CD8-positive, alpha-beta memory T cell (primary cell): Measurements from ENCODE around the gene USP20. TPM values are rescaled to one million over a fixed set of nuclear protein-coding genes. Genes with fewer than 3 reads are reported as not detected.
"Not testable (repeated sequence)": the region's sequence is repeated elsewhere in the genome, so short reads cannot be mapped to it uniquely, and the experiment has no call there.

Experiments used
- CTCF ChIA-PET: fragments of 350-600 bp; sonication (Branson Sonifier 250); formaldehyde crosslinking; loops from one replicate; lab custom pipeline; 2021; ENCODE audit warnings: antibody characterized with exemption; lab: Charles Lee
- POLR2A ChIA-PET: fragments of 350-600 bp; sonication (Branson Sonifier 250); formaldehyde crosslinking; loops from one replicate; lab custom pipeline; 2021; ENCODE audit warnings: antibody characterized with exemption; lab: Charles Lee
- DNase-seq, 5 donors: peaks; one replicate each; pipeline versions ENCODE4 v3.0.0 to v3.0.0-alpha.2; 2020 to 2022; ENCODE audit warnings: mixed read lengths in 1 of 5
- H3K27ac ChIP-seq: one replicate; pipeline ENCODE4 v1.7.0; 2013; ENCODE audit warnings: low read depth, mild to moderate bottlenecking, low read length, moderate library complexity
- H3K27me3 ChIP-seq: 2 replicates; pipeline ENCODE4 v1.7.0; 2013; ENCODE audit warnings: low read length, mild to moderate bottlenecking; ENCODE audit not compliant: insufficient read depth, poor library complexity, severe bottlenecking
- H3K36me3 ChIP-seq: 2 replicates; pipeline ENCODE4 v1.7.0; 2013; ENCODE audit warnings: mild to moderate bottlenecking, low read length, moderate library complexity; ENCODE audit not compliant: insufficient read depth
- H3K4me1 ChIP-seq: 2 replicates; pipeline ENCODE4 v1.7.0; 2013; ENCODE audit warnings: mild to moderate bottlenecking, low read length, moderate library complexity; ENCODE audit not compliant: insufficient read depth
- H3K4me3 ChIP-seq: 2 replicates; pipeline ENCODE4 v1.7.0; 2013; ENCODE audit warnings: mild to moderate bottlenecking, low read length
- H3K9me3 ChIP-seq: 2 replicates; pipeline ENCODE4 v1.7.0; 2013; ENCODE audit warnings: mild to moderate bottlenecking, low read length
- H3K27ac Mint-ChIP-seq, 8 donors: one replicate each; pipeline ENCODE4 v1.8.0; 2020 to 2021; ENCODE audit warnings: mixed read lengths in 8 of 8, mild to moderate bottlenecking in 6 of 8, inconsistent platforms in 3 of 8, moderate library complexity in 3 of 8
- H3K27me3 Mint-ChIP-seq, 2 donors: one replicate each; pipeline ENCODE4 v1.8.0; 2020 to 2021; ENCODE audit warnings: mixed read lengths in 2 of 2, mild to moderate bottlenecking in 1 of 2, moderate library complexity in 1 of 2
- H3K36me3 Mint-ChIP-seq, 3 donors: one replicate each; pipeline ENCODE4 v1.8.0; 2020 to 2021; ENCODE audit warnings: mixed read lengths in 3 of 3, inconsistent platforms in 1 of 3, mild to moderate bottlenecking in 1 of 3
- H3K4me1 Mint-ChIP-seq, 3 donors: one replicate each; pipeline ENCODE4 v1.8.0; 2020 to 2021; ENCODE audit warnings: mixed read lengths in 3 of 3, inconsistent platforms in 1 of 3, mild to moderate bottlenecking in 1 of 3
- H3K4me3 Mint-ChIP-seq, 7 donors: one replicate each; pipeline ENCODE4 v1.8.0; 2020 to 2021; ENCODE audit warnings: mixed read lengths in 7 of 7, mild to moderate bottlenecking in 6 of 7, moderate library complexity in 4 of 7, inconsistent platforms in 2 of 7
- H3K9me3 Mint-ChIP-seq, 5 donors: one replicate each; pipeline ENCODE4 v1.8.0; 2020 to 2022; ENCODE audit warnings: mixed read lengths in 5 of 5, mild to moderate bottlenecking in 3 of 5, moderate library complexity in 2 of 5, inconsistent platforms in 1 of 5
- polyA plus RNA-seq: library from polyadenylated mRNA; unstranded; fragments of 300-500 nt; fragmentation: Illumina TruSeq; gene quantifications from one replicate; pipeline ENCODE4 v1.2.3, GENCODE V29; 2021
- total RNA-seq, 2 experiments: library from RNA; stranded (reverse); gene quantifications; one replicate each; pipeline ENCODE4 v1.2.3, GENCODE V29; 2021

Gene USP20
- total RNA-seq (10 to 100 TPM; 50.2 to 50.8 TPM), polyA plus RNA-seq (50.3 TPM)

GRCh38 chr9:129835128-129835859 is at the start of gene USP20, which contains the start of gene C9orf78:
TSS of gene USP20 (plus strand) at chr9:129835458. CDS start at chr9:129852556, 17,098 bp downstream.
TSS of gene C9orf78 (minus strand) at chr9:129835275. CDS start at chr9:129835221, 54 bp downstream.
- no peaks in the 10 kb centered on the region for H3K9me3 Mint-ChIP-seq
- peak within 1 kb of the TSS; percentile 95 to 100 (median 99) for H3K27ac Mint-ChIP-seq
- no peaks in the 10 kb centered on the region for H3K27me3 Mint-ChIP-seq
- Histone ChIP-seq H3K4me3 (peak within 1 kb of the TSS; percentile 94), H3K9me3 (no peaks in the 10 kb centered on the region), H3K27ac (peak within 1 kb of the TSS; percentile 93), H3K27me3 (no peaks in the 10 kb centered on the region), H3K36me3 (peaks cover 36% of the 10 kb centered on the region), H3K4me1 (peaks cover 55% of the 10 kb centered on the region)
- POLR2A ChIA-PET, result interaction anchor here (0.6 to 1.9 kb wide), 10 partner anchors 11 to 227 kb away, joined by 3 to 15 read pairs (median 5); partner anchors contain the start of genes TOR1A and TOR1B
- DNase-seq, result peak; percentile 95 to 98 (median 98)
- CTCF ChIA-PET, result interaction anchor here (1.0 to 2.0 kb wide), 4 partner anchors 9 to 52 kb away, joined by 4 to 7 read pairs (median 6); no protein-coding TSS in a partner anchor
- H3K36me3 Mint-ChIP-seq, result peaks cover 4 to 70% (median 10%) of the 10 kb centered on the region in 3 donors
- H3K4me3 Mint-ChIP-seq, result peak within 1 kb of the TSS; percentile 96 to 100 (median 99)
- H3K4me1 Mint-ChIP-seq, result peaks cover 52 to 66% (median 64%) of the 10 kb centered on the region in 3 donors

GRCh38 chr9:129785866-129786265 is 49.4 kb upstream of the USP20 start:
- CTCF ChIA-PET, result interaction anchor here (0.9 to 5.9 kb wide), 4 partner anchors 11 to 654 kb away, joined by 3 to 59 read pairs (median 16); no protein-coding TSS in a partner anchor
- peaks cover 5 to 12% (median 9%) of the 10 kb centered on the region in 3 donors for H3K4me1 Mint-ChIP-seq
- no peak overlapping the region for H3K27ac Mint-ChIP-seq
- no peaks in the 10 kb centered on the region for H3K9me3 ChIP-seq
- no peak overlapping the region for H3K4me3 ChIP-seq
- H3K27me3 ChIP-seq, result no peaks in the 10 kb centered on the region
- peaks cover 10 to 22% of the 10 kb centered on the region in 2 donors for H3K27me3 Mint-ChIP-seq
- H3K36me3 ChIP-seq, result no peaks in the 10 kb centered on the region
- DNase-seq, result no peak
- no peak overlapping the region for H3K27ac ChIP-seq
- no peaks in the 10 kb centered on the region for H3K4me1 ChIP-seq
- no peak overlapping the region for H3K4me3 Mint-ChIP-seq
- POLR2A ChIA-PET, result no interaction called here
- no peaks in the 10 kb centered on the region for H3K9me3 Mint-ChIP-seq
- H3K36me3 Mint-ChIP-seq, result no peaks in the 10 kb centered on the region

GRCh38 chr9:129786481-129786880 is 48.8 kb upstream of the USP20 start:
- Mint-ChIP-seq H3K9me3 (no peaks in the 10 kb centered on the region), H3K4me3 (no peak overlapping the region), H3K27ac (no peak overlapping the region), H3K27me3 (peaks cover 10 to 22% of the 10 kb centered on the region in 2 donors), H3K36me3 (no peaks in the 10 kb centered on the region), H3K4me1 (peaks cover 5 to 12% (median 9%) of the 10 kb centered on the region in 3 donors)
- no peaks in the 10 kb centered on the region for H3K36me3 ChIP-seq
- ChIA-PET CTCF (interaction anchor here (0.9 to 5.9 kb wide), 4 partner anchors 11 to 655 kb away, joined by 3 to 59 read pairs (median 16); no protein-coding TSS in a partner anchor), POLR2A (interaction anchor here (0.6 kb wide), 1 partner anchor 852 kb away, joined by 5 read pairs; no protein-coding TSS in a partner anchor)
- no peak overlapping the region for H3K4me3 ChIP-seq
- H3K4me1 ChIP-seq, result no peaks in the 10 kb centered on the region
- H3K27ac ChIP-seq, result no peak overlapping the region
- no peak for DNase-seq
- no peaks in the 10 kb centered on the region for H3K27me3 ChIP-seq
- H3K9me3 ChIP-seq, result no peaks in the 10 kb centered on the region

- POLR2A ChIA-PET, result interaction anchor here (0.7 kb wide), 1 partner anchor 403 kb away, joined by 7 read pairs; no protein-coding TSS in a partner anchor
Observed at GRCh38 chr9:129794549-129794948, 40.7 kb upstream of the USP20 start.

GRCh38 chr9:129796029-129796428 is 39.2 kb upstream of the USP20 start:
- H3K36me3 Mint-ChIP-seq, H3K27me3 Mint-ChIP-seq, H3K27ac ChIP-seq, H3K4me1 Mint-ChIP-seq, H3K27me3 ChIP-seq, POLR2A ChIA-PET, H3K4me1 ChIP-seq, H3K4me3 Mint-ChIP-seq, DNase-seq, H3K9me3 Mint-ChIP-seq, H3K4me3 ChIP-seq, H3K27ac Mint-ChIP-seq, H3K36me3 ChIP-seq, H3K9me3 ChIP-seq: not testable (repeated sequence)
- CTCF ChIA-PET, result interaction anchor here (0.7 kb wide), 1 partner anchor 447 kb away, joined by 3 read pairs; no protein-coding TSS in a partner anchor

More at GRCh38 chr9:129794549-129794948, 40.7 kb upstream of the USP20 start:
- H3K9me3 ChIP-seq, result no peaks in the 10 kb centered on the region
- H3K36me3 ChIP-seq, result no peaks in the 10 kb centered on the region
- no peak overlapping the region for H3K4me3 ChIP-seq
- H3K4me1 ChIP-seq, result no peaks in the 10 kb centered on the region
- no peaks in the 10 kb centered on the region for H3K27me3 ChIP-seq
- no peaks in the 10 kb centered on the region for H3K9me3 Mint-ChIP-seq
- H3K27ac Mint-ChIP-seq, result no peak overlapping the region
- H3K4me1 Mint-ChIP-seq, result peaks cover 5 to 7% (median 6%) of the 10 kb centered on the region in 3 donors
- CTCF ChIA-PET, result no interaction called here
- H3K27ac ChIP-seq, result no peak overlapping the region
- no peak overlapping the region for H3K4me3 Mint-ChIP-seq
- H3K27me3 Mint-ChIP-seq, result peaks cover 3 to 9% of the 10 kb centered on the region in 2 donors
- DNase-seq, result no peak
- H3K36me3 Mint-ChIP-seq, result no peaks in the 10 kb centered on the region

GRCh38 chr9:129798973-129799372 is 36.3 kb upstream of the USP20 start:
- no peaks in the 10 kb centered on the region for H3K9me3 Mint-ChIP-seq
- no peak overlapping the region for H3K27ac Mint-ChIP-seq
- Histone ChIP-seq H3K36me3 (no peaks in the 10 kb centered on the region), H3K9me3 (no peaks in the 10 kb centered on the region), H3K27me3 (no peaks in the 10 kb centered on the region), H3K27ac (no peak overlapping the region), H3K4me3 (no peak overlapping the region), H3K4me1 (peaks cover 5% of the 10 kb centered on the region)
- no peaks in the 10 kb centered on the region for H3K27me3 Mint-ChIP-seq
- no peak overlapping the region for H3K4me3 Mint-ChIP-seq
- peaks cover 5 to 10% (median 6%) of the 10 kb centered on the region in 3 donors for H3K4me1 Mint-ChIP-seq
- CTCF ChIA-PET, result no interaction called here
- POLR2A ChIA-PET, result no interaction called here
- H3K36me3 Mint-ChIP-seq, result peaks cover 0 to 7% (median 0%) of the 10 kb centered on the region in 3 donors
- DNase-seq, result no peak

- Mint-ChIP-seq H3K4me3 (peak overlapping the region; percentile 17 to 95 (median 68)), H3K27ac (peak overlapping the region in 7 of 8 donors; percentile 35 to 72 (median 58)), H3K9me3 (no peaks in the 10 kb centered on the region), H3K36me3 (peaks cover 4 to 21% (median 5%) of the 10 kb centered on the region in 3 donors), H3K27me3 (no peaks in the 10 kb centered on the region), H3K4me1 (peaks cover 18 to 30% (median 23%) of the 10 kb centered on the region in 3 donors)
- DNase-seq, result no peak
- peaks cover 17% of the 10 kb centered on the region for H3K4me1 ChIP-seq
- ChIA-PET POLR2A (no interaction called here), CTCF (interaction anchor here (0.6 to 3.0 kb wide), 2 partner anchors 67 to 84 kb away, joined by 3 to 10 read pairs; no protein-coding TSS in a partner anchor)
- no peak overlapping the region for H3K27ac ChIP-seq
- H3K36me3 ChIP-seq, result no peaks in the 10 kb centered on the region
- H3K4me3 ChIP-seq, result no peak overlapping the region
- H3K9me3 ChIP-seq, result no peaks in the 10 kb centered on the region
- no peaks in the 10 kb centered on the region for H3K27me3 ChIP-seq
Observed at GRCh38 chr9:129801504-129801903, 33.8 kb upstream of the USP20 start.
